Suprapubic skin (tissue), 4 donors: ENCODE results near the gene DOLPP1. TPM values are rescaled to one million over a fixed set of nuclear protein-coding genes. Genes with fewer than 3 reads are reported as not detected.
"Not testable (repeated sequence)": the region's sequence is repeated elsewhere in the genome, so short reads cannot be mapped to it uniquely, and the experiment has no call there.

ENCODE experiments used
- DNase-seq, 2 donors: peaks; one replicate each; pipeline ENCODE4 v3.0.0-alpha.2; 2019; ENCODE audit warnings: low spot score in 2 of 2
- H3K27ac ChIP-seq: fragments of 200-600 bp; sonication (generic); one replicate; pipeline ENCODE4 v1.5.1; 2019
- H3K27me3 ChIP-seq: fragments of 200-600 bp; sonication (generic); one replicate; pipeline ENCODE4 v1.5.1; 2019
- H3K36me3 ChIP-seq: fragments of 200-600 bp; sonication (generic); one replicate; pipeline ENCODE4 v1.5.1; 2019
- H3K4me1 ChIP-seq: fragments of 200-600 bp; sonication (generic); one replicate; pipeline ENCODE4 v1.5.1; 2019
- H3K4me3 ChIP-seq: fragments of 200-600 bp; sonication (generic); one replicate; pipeline ENCODE4 v1.5.1; 2019; ENCODE audit warnings: mild to moderate bottlenecking
- H3K9me3 ChIP-seq: fragments of 200-600 bp; sonication (generic); one replicate; pipeline ENCODE4 v1.5.1; 2019
- EP300 ChIP-seq: sonication (generic); formaldehyde crosslinking; IDR thresholded peaks from one replicate; pipeline ENCODE4 v1.6.1; 2017; ENCODE audit warnings: antibody characterized with exemption
- POLR2A ChIP-seq, 2 donors: fragments of 450-650 bp; IDR thresholded peaks; one replicate each; pipeline ENCODE4 v1.6.1; 2017; ENCODE audit warnings: antibody characterized with exemption in 2 of 2, mild to moderate bottlenecking in 2 of 2, moderate library complexity in 2 of 2
- POLR2AphosphoS5 ChIP-seq, 3 donors: sonication (generic); formaldehyde crosslinking; IDR thresholded peaks; one replicate each; pipeline ENCODE4 v1.6.1; 2017; ENCODE audit warnings: antibody characterized with exemption in 3 of 3
- WGBS: methylation state at CpG from one replicate; pipeline ENCODE4 v1.1.5; 2018; 5-methylcytosine and 5-hydroxymethylcytosine counted together
- total RNA-seq, 4 donors: library from RNA; depleted of rRNA; stranded (reverse); fragments of >200 nt; gene quantifications; one replicate each; pipeline ENCODE4 v1.1.0, GENCODE V29; 2016
- TF ChIP-seq, protein P1 (sequence below), 2 donors: fragments of 200-600 bp in 1 of 2; fragments of 450-650 bp in 1 of 2; sonication (generic) in 1 of 2; IDR thresholded peaks; one replicate each; pipeline ENCODE4 v1.5.1; 2016 to 2019; ENCODE audit warnings: antibody characterized with exemption in 2 of 2, mild to moderate bottlenecking in 1 of 2, moderate library complexity in 1 of 2

Gene DOLPP1
- total RNA-seq, 4 donors from 2014 or later, result 7.8 to 11.1 (median 9.8) TPM

DNA sequence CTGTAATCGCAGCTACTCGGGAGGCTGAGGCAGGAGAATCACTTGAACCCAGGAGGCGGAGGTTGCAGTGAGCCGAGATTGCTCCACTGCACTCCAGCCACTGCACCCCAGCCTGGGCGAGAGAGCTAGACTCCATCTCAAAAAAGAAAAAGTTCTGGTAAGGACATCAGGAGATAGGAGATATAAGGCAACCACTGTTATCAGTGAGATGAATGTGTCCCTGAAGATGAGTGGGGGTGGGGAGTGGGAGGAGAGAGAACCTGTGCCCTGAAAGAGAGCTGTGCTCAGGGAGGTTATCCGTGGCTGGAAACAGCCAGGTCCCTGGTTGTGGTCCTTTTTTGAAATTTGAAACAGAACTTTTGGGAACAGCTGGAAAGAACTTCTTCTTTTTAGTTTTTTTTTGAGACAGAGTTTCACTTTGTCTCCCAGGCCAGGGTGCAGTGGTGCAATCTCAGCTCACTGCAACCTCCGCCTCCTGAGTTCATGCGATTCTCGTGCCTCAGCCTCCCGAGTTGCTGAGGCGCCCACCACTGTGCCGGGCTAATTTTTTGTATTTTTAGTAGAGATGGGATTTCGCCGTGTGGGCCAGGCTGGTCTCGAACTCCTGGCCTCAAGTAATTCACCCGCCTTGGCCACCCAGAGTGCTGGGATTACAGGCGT is 32.9 kb downstream of the DOLPP1 start:
- peaks cover 51% of the 10 kb centered on the region for H3K4me1 ChIP-seq
- TF ChIP-seq POLR2AphosphoS5 (IDR thresholded peaks at IDR 0.05) (no peak), POLR2A (IDR thresholded peaks at IDR 0.05) (no peak), EP300 (no peak)
- TF ChIP-seq, protein P1, sequence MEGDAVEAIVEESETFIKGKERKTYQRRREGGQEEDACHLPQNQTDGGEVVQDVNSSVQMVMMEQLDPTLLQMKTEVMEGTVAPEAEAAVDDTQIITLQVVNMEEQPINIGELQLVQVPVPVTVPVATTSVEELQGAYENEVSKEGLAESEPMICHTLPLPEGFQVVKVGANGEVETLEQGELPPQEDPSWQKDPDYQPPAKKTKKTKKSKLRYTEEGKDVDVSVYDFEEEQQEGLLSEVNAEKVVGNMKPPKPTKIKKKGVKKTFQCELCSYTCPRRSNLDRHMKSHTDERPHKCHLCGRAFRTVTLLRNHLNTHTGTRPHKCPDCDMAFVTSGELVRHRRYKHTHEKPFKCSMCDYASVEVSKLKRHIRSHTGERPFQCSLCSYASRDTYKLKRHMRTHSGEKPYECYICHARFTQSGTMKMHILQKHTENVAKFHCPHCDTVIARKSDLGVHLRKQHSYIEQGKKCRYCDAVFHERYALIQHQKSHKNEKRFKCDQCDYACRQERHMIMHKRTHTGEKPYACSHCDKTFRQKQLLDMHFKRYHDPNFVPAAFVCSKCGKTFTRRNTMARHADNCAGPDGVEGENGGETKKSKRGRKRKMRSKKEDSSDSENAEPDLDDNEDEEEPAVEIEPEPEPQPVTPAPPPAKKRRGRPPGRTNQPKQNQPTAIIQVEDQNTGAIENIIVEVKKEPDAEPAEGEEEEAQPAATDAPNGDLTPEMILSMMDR (IDR thresholded peaks at IDR 0.05), result no peak
- H3K36me3 ChIP-seq, result no peaks in the 10 kb centered on the region
- WGBS, result 83% methylated on average over 17 of the region's 17 CpGs
- no peaks in the 10 kb centered on the region for H3K27me3 ChIP-seq
- H3K4me3 ChIP-seq, result no peak overlapping the region
- H3K9me3 ChIP-seq, result no peaks in the 10 kb centered on the region
- no peak overlapping the region for H3K27ac ChIP-seq
- no peak for DNase-seq

DNA sequence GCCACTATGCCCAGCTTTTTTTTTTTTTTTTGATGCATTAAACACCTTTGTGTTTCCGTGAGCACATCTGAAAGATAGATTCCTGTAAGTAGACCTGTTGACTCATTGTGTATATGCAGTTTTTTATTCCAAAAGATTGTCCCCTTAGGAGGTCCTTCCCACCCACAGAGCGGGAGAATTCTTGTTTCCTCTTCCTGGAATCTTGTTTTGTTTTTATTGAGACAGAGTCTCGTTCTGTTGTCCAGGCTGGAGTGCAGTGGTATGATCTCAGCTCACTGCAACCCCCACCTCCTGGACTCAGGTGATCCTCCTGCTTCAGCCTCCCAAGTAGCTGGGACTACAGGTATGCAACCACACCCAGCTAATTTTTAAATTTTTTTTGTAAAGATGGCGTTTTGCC is 37.9 kb downstream of the DOLPP1 start:
- Histone ChIP-seq H3K4me3 (no peak overlapping the region), H3K9me3 (no peaks in the 10 kb centered on the region), H3K4me1 (peaks cover 31% of the 10 kb centered on the region), H3K36me3 (peaks cover 23% of the 10 kb centered on the region), H3K27ac (no peak overlapping the region), H3K27me3 (no peaks in the 10 kb centered on the region)
- DNase-seq, result no peak
- TF ChIP-seq POLR2AphosphoS5 (IDR thresholded peaks at IDR 0.05) (no peak), POLR2A (IDR thresholded peaks at IDR 0.05) (no peak), EP300 (no peak)
- TF ChIP-seq, protein P1 (IDR thresholded peaks at IDR 0.05), result no peak
- WGBS, result 72% methylated on average over 4 of the region's 4 CpGs

- H3K27ac ChIP-seq, result peak overlapping the region; percentile 34
- WGBS, result 19% methylated on average over 3 of the region's 3 CpGs
These were observed 40.6 kb downstream of the DOLPP1 start for GRCh38 chr9:129121483-129121882.

GRCh38 chr9:129122133-129122532 is 41.2 kb downstream of the DOLPP1 start:
- H3K4me1 ChIP-seq, result peaks cover 17% of the 10 kb centered on the region
- H3K4me3 ChIP-seq, result no peak overlapping the region
- TF ChIP-seq POLR2A (IDR thresholded peaks at IDR 0.05), result no peak
- TF ChIP-seq POLR2AphosphoS5 (IDR thresholded peaks at IDR 0.05), result no peak
- TF ChIP-seq, protein P1 (IDR thresholded peaks at IDR 0.05), result no peak
- TF ChIP-seq EP300, result no peak
- no peak for DNase-seq
- peaks cover 42% of the 10 kb centered on the region for H3K36me3 ChIP-seq
- H3K27me3 ChIP-seq, result no peaks in the 10 kb centered on the region
- peak overlapping the region; percentile 34 for H3K27ac ChIP-seq
- WGBS, result 100% methylated on average over 1 of the region's 1 CpG
- no peaks in the 10 kb centered on the region for H3K9me3 ChIP-seq

More at GRCh38 chr9:129121483-129121882, 40.6 kb downstream of the DOLPP1 start:
- Histone ChIP-seq H3K4me1 (peaks cover 17% of the 10 kb centered on the region), H3K4me3 (no peak overlapping the region), H3K27me3 (no peaks in the 10 kb centered on the region), H3K36me3 (peaks cover 36% of the 10 kb centered on the region), H3K9me3 (no peaks in the 10 kb centered on the region)
- TF ChIP-seq POLR2A (IDR thresholded peaks at IDR 0.05) (no peak), EP300 (no peak), POLR2AphosphoS5 (IDR thresholded peaks at IDR 0.05) (no peak)
- TF ChIP-seq, protein P1 (IDR thresholded peaks at IDR 0.05), result no peak
- DNase-seq, result no peak

DNA sequence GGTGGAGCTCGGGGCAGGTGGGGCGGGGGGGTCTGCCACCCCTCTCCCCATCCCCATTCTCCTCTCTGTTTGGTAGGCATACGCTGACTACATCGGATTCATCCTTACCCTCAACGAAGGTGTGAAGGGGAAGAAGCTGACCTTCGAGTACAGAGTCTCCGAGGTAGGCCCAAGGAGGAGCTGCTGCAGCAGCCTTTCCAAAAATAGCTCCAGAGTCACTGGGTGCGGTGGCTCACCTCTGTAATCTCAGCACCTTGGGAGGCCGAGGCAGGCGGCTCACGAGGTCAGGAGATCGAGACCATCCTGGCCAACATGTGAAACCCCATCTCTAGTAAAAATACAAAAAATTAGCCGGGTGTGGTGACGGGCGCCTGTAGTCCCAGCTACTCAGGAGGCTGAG is 42.1 kb downstream of the DOLPP1 start:
- Histone ChIP-seq H3K4me1 (peaks cover 17% of the 10 kb centered on the region), H3K36me3 (peaks cover 48% of the 10 kb centered on the region)
- H3K27ac ChIP-seq, H3K4me3 ChIP-seq, DNase-seq, H3K27me3 ChIP-seq, H3K9me3 ChIP-seq: not testable (repeated sequence)
- 87% methylated on average over 15 of the region's 15 CpGs for WGBS
